Activated CD8-positive, alpha-beta T cell treated with anti-CD3 and anti-CD28 coated beads, Interleukin-2, amount 10 ng/mL, durations not matched to agents 7 days and 5 days (primary cell): Measurements from ENCODE around the gene ZNF302. TPM values are rescaled to one million over a fixed set of nuclear protein-coding genes. Genes with fewer than 3 reads are reported as not detected.

Experiments used
- ATAC-seq: fragments of 150-1000 bp; cut with Tn5 transposase; one replicate; pipeline ENCODE4 v1.10.0; 2021; ENCODE audit warnings: moderate library complexity
- CTCF ChIA-PET: fragments of 350-600 bp; sonication (Branson Sonifier 250); formaldehyde crosslinking; loops from one replicate; lab custom pipeline; 2021; ENCODE audit warnings: antibody characterized with exemption; lab: Charles Lee
- POLR2A ChIA-PET: fragments of 350-600 bp; sonication (Branson Sonifier 250); formaldehyde crosslinking; loops from one replicate; lab custom pipeline; 2021; ENCODE audit warnings: antibody characterized with exemption; lab: Charles Lee
- DNase-seq: peaks from one replicate; pipeline ENCODE4 v3.0.0-alpha.2; 2020
- H3K27ac Mint-ChIP-seq: one replicate; pipeline ENCODE4 v1.8.0; 2021; ENCODE audit warnings: mild to moderate bottlenecking, mixed read lengths
- H3K27me3 Mint-ChIP-seq: one replicate; pipeline ENCODE4 v1.8.0; 2021; ENCODE audit warnings: low read depth, mixed read lengths
- H3K36me3 Mint-ChIP-seq: one replicate; pipeline ENCODE4 v1.8.0; 2021; ENCODE audit warnings: low read depth, mixed read lengths
- H3K4me1 Mint-ChIP-seq: one replicate; pipeline ENCODE4 v1.8.0; 2021; ENCODE audit warnings: low read depth, mixed read lengths
- H3K4me3 Mint-ChIP-seq: one replicate; pipeline ENCODE4 v1.8.0; 2021; ENCODE audit warnings: mild to moderate bottlenecking, mixed read lengths
- H3K9me3 Mint-ChIP-seq: one replicate; pipeline ENCODE4 v1.8.0; 2022; ENCODE audit warnings: mixed read lengths; ENCODE audit not compliant: insufficient read depth
- total RNA-seq, 2 experiments: library from RNA; stranded (reverse); gene quantifications; one replicate each; pipeline ENCODE4 v1.2.3, GENCODE V29; 2021

ZNF302 gene
- total RNA-seq, 2 experiments from 2014 or later: 18.3 to 19.1 TPM

DNA sequence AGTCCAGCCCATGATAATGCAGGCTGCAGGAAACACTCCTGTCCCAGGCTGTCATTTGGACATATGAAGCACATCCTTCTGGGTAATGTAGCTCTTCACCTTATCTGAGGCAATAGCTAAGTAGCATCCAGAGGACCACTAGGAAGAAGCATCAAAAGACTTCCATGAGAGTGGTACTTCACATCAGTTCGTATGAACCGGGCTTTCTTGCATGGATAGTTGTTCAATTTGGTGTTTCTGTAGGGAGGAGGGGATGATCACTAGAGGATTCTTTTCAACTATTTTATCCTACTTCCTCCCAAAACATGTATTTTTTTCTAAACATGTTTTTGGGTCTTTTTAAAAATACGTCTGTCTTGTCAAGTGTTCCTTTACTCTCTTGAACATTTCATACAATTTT is 12.9 kb downstream of the ZNF302 start:
- Mint-ChIP-seq H3K4me1 (no peaks in the 10 kb centered on the region), H3K36me3 (peaks cover 6% of the 10 kb centered on the region), H3K27ac (no peak overlapping the region), H3K9me3 (peaks cover 29% of the 10 kb centered on the region), H3K27me3 (peaks cover 4% of the 10 kb centered on the region), H3K4me3 (no peak overlapping the region)
- no peak for ATAC-seq
- POLR2A ChIA-PET: no interaction called here
- DNase-seq: no peak
- CTCF ChIA-PET: interaction anchor here (1.4 kb wide), 1 partner anchor 13 kb away, joined by 3 read pairs; the partner anchor contains the start of gene ZNF302

DNA sequence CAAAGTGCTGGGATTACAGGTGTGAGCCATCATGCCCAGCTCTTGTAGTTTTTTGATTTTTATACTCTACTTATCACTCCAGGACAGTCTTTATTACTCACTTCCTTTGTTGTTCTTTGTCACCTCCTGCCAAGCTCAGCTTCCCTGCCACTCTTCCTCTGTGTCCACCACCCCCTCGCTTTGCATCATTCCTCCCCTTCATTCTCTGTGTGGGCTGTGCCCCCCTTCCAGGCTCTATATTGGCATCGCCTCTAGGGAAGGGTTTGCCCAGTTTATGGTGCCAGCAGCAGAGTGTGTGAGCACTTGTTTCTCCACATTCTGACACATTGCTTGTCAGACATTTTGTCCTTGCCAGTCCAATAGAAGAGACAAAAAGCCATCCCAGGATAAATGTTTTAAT is 15.1 kb downstream of the ZNF302 start:
- DNase-seq (no peak), ATAC-seq (no peak)
- Mint-ChIP-seq H3K27me3 (peaks cover 4% of the 10 kb centered on the region), H3K27ac (no peak overlapping the region), H3K4me3 (no peak overlapping the region), H3K36me3 (no peaks in the 10 kb centered on the region), H3K9me3 (peaks cover 7% of the 10 kb centered on the region), H3K4me1 (no peaks in the 10 kb centered on the region)
- ChIA-PET POLR2A (no interaction called here), CTCF (interaction anchor here (1.7 kb wide), 1 partner anchor 52 kb away, joined by 4 read pairs; no protein-coding TSS in a partner anchor)

DNA sequence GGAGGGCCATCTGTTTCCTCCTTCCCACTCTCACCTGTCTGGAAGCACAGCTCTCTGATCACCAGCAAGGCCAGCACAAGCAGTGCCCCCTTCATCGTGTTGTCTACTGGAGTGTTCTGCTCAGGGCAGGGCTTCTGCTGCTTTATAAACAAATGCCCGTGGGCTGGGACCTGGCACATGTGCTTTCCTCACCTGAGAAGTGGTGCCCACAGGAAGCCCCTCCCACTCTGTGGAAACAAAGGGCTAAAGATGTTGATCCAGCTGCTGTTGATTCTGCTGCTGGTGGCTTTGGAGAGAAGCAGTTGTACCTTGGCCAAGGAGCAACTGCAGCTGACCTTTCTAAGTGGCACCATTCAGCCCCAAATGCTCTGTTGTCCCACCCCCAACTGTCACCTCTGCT is 30.2 kb downstream of the ZNF302 start:
- no peaks in the 10 kb centered on the region for H3K9me3 Mint-ChIP-seq
- H3K27ac Mint-ChIP-seq: no peak overlapping the region
- CTCF ChIA-PET: interaction anchor here (0.6 to 6.8 kb wide), 2 partner anchors 67 to 568 kb away, joined by 3 to 60 read pairs; no protein-coding TSS in a partner anchor

DNA sequence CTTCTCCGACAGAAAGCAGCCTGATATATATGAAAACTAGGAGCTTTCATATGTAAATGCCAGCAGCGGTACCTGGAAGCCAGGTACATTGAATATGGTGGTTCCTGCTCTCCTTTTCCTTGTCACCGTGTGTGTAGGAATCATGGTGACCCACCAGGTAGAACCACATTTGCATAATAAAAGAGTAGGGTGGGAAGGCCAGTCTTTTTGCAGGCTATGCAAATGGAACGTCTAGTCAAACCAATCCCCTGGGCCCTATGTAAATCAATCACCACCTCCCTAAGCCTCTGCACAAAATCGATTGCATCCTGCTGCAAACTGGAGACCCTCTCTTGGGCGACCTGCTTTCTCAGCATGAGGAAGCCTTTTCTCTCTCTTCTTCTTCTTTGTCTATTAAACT is 34.4 kb downstream of the ZNF302 start:
- H3K27ac Mint-ChIP-seq: no peak overlapping the region
- no peak overlapping the region for H3K4me3 Mint-ChIP-seq
- POLR2A ChIA-PET: no interaction called here
- H3K4me1 Mint-ChIP-seq: no peaks in the 10 kb centered on the region
- ATAC-seq (no peak), DNase-seq (no peak)
- H3K27me3 Mint-ChIP-seq: peaks cover 11% of the 10 kb centered on the region
- peaks cover 9% of the 10 kb centered on the region for H3K36me3 Mint-ChIP-seq
- CTCF ChIA-PET: interaction anchor here (1.0 to 6.8 kb wide), 2 partner anchors 71 to 211 kb away, joined by 3 to 60 read pairs; no protein-coding TSS in a partner anchor
- H3K9me3 Mint-ChIP-seq: peaks cover 26% of the 10 kb centered on the region

More for the DNA sequence above, 30.2 kb downstream of the ZNF302 start:
- no peak for DNase-seq
- H3K4me3 Mint-ChIP-seq: no peak overlapping the region
- H3K4me1 Mint-ChIP-seq: no peaks in the 10 kb centered on the region
- POLR2A ChIA-PET: no interaction called here
- H3K36me3 Mint-ChIP-seq: peaks cover 5% of the 10 kb centered on the region
- peaks cover 10% of the 10 kb centered on the region for H3K27me3 Mint-ChIP-seq
- ATAC-seq: no peak

DNA sequence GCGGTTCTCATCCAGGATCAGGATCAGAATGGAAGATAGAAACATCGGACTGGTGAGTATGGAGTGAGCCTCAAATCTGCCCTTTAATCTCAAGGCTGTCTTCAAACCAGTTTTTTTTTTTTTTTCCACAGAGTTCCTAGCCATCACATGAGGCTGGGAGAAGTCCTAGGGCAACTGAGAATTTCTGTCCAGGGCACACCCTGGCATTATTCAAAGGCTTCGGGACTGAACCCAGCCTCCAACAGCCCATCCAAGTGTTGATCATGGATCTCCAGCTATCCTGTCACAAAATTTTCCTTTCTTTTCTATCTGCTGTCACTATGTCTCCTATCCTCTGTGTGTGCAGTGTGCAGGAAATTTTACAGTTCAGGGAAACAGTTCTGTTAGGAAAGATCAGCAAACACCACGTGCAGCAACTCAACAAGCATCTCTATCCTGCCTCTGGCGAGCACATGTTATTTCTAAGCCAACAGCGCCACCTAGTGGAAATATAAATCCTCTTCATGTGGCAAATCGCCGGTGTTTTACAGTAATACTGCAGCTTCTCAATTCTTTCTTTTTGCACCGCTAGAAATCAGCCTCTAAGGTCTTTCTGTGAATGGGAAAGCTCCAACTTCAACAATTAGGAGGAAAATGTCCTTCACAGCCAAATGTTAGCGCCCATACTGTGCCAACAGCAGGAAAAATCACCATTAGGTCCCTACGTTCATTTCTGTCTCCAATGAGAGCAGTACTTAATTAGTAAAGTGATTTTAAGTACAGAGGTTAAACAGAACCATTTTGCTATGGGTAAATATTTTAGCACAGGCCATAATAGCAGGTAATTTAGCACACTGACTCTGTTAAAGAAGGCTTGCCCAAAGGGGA is 35.1 kb downstream of the ZNF302 start:
- peaks cover 11% of the 10 kb centered on the region for H3K27me3 Mint-ChIP-seq
- no peak overlapping the region for H3K27ac Mint-ChIP-seq
- H3K4me1 Mint-ChIP-seq: no peaks in the 10 kb centered on the region
- ChIA-PET CTCF (interaction anchor here (1.0 to 6.8 kb wide), 3 partner anchors 18 to 72 kb away, joined by 3 to 60 read pairs (median 4); no protein-coding TSS in a partner anchor), POLR2A (no interaction called here)
- DNase-seq: peak; percentile 74
- no peak overlapping the region for H3K4me3 Mint-ChIP-seq
- H3K9me3 Mint-ChIP-seq: peaks cover 26% of the 10 kb centered on the region
- peaks cover 9% of the 10 kb centered on the region for H3K36me3 Mint-ChIP-seq
- peak; percentile 63 for ATAC-seq

DNA sequence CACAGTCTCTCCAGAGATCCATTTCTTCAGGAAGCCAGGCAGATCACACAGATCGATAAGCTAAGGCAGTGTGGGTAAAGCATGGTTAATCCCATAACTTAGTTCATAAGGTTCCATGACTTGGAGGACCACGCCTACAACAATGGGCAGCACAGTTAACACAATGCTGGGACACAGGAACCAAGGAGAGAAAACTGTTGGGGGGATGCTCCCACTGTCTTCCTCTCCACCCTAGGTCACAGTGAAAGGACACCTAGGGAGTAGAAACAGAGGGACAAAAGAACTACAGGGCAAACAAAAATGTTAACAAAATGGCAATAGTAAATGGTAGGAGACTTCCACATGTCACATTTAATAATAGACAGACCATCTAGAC is 35.8 kb downstream of the ZNF302 start:
- H3K9me3 Mint-ChIP-seq: peaks cover 26% of the 10 kb centered on the region
- DNase-seq (no peak), ATAC-seq (no peak)
- no peaks in the 10 kb centered on the region for H3K4me1 Mint-ChIP-seq
- H3K27me3 Mint-ChIP-seq: peaks cover 11% of the 10 kb centered on the region
- no peak overlapping the region for H3K27ac Mint-ChIP-seq
- no peak overlapping the region for H3K4me3 Mint-ChIP-seq
- CTCF ChIA-PET: interaction anchor here (1.0 to 6.8 kb wide), 3 partner anchors 17 to 73 kb away, joined by 3 to 60 read pairs (median 4); no protein-coding TSS in a partner anchor
- H3K36me3 Mint-ChIP-seq: peaks cover 9% of the 10 kb centered on the region
- POLR2A ChIA-PET: no interaction called here

DNA sequence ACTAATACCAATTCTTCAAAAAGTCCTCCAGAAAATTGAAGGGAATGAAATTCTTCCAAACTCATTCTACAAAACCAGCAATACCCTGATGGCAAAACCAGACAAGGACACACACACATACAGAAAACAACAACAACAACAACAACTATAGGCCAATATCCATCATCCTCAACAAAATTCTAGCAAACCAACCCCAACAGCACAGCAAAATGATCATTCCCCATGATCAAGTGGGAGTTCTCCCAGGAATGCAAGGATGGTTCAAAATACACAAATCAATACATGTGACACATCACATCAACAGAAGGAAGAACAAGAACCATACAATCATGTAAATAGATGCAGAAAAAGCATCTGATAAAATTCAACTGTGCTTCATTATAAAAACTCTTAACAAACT is 37.9 kb downstream of the ZNF302 start:
- H3K4me3 Mint-ChIP-seq: no peak overlapping the region
- no peaks in the 10 kb centered on the region for H3K4me1 Mint-ChIP-seq
- DNase-seq: no peak
- peaks cover 26% of the 10 kb centered on the region for H3K9me3 Mint-ChIP-seq
- no peak overlapping the region for H3K27ac Mint-ChIP-seq
- POLR2A ChIA-PET: no interaction called here
- H3K36me3 Mint-ChIP-seq: peaks cover 9% of the 10 kb centered on the region
- CTCF ChIA-PET: interaction anchor here (1.0 to 1.4 kb wide), 2 partner anchors 24 to 76 kb away, joined by 3 read pairs; no protein-coding TSS in a partner anchor
- ATAC-seq: no peak
- peaks cover 11% of the 10 kb centered on the region for H3K27me3 Mint-ChIP-seq

DNA sequence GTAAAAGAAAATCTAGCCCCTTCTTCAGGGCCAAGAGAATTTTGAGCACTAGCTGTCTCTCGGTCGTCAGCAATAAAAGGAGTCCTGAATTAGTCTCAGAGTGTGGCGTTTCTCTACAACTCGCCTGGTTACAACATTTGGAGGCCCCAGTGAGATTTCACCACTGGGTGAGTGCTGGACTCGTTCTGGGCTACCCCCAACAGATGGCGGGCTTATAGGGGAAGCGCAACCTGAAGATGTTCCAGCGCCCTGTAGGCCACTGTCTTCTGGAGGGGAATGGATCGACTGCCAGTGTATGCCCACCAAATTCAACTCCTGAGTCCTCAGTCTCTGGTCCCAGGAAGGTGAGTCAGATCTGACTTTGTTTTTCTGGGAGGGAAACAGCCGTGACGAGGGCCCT is 44.9 kb downstream of the ZNF302 start:
- H3K36me3 Mint-ChIP-seq: no peaks in the 10 kb centered on the region
- no peak for DNase-seq
- H3K27me3 Mint-ChIP-seq: peaks cover 14% of the 10 kb centered on the region
- no peaks in the 10 kb centered on the region for H3K4me1 Mint-ChIP-seq
- ATAC-seq: no peak
- no peak overlapping the region for H3K27ac Mint-ChIP-seq
- no peaks in the 10 kb centered on the region for H3K9me3 Mint-ChIP-seq
- ChIA-PET POLR2A (no interaction called here), CTCF (no interaction called here)
- H3K4me3 Mint-ChIP-seq: no peak overlapping the region

DNA sequence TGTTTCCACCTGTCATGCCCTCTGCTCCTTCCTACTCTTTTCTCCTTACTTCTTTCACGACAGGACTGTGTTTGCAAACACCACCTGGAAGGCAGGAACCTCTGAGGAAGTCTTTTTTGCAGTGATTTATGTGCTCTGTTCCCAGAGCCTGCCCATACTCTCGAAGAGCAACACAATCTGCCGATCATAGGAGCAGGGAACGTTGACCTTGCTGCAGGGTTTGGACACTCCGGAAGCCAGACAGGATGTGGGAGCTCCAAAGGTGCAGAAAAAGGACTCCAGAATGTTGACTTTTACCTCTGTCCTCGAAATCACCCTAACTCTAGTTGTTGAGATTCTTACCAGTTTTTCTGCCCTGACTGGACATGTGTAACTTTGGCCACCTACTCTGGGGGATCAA is 47.9 kb downstream of the ZNF302 start:
- no peak for ATAC-seq
- Mint-ChIP-seq H3K4me1 (no peaks in the 10 kb centered on the region), H3K27ac (no peak overlapping the region), H3K27me3 (peaks cover 10% of the 10 kb centered on the region), H3K4me3 (no peak overlapping the region), H3K36me3 (no peaks in the 10 kb centered on the region), H3K9me3 (no peaks in the 10 kb centered on the region)
- DNase-seq: no peak
- ChIA-PET CTCF (no interaction called here), POLR2A (no interaction called here)

DNA sequence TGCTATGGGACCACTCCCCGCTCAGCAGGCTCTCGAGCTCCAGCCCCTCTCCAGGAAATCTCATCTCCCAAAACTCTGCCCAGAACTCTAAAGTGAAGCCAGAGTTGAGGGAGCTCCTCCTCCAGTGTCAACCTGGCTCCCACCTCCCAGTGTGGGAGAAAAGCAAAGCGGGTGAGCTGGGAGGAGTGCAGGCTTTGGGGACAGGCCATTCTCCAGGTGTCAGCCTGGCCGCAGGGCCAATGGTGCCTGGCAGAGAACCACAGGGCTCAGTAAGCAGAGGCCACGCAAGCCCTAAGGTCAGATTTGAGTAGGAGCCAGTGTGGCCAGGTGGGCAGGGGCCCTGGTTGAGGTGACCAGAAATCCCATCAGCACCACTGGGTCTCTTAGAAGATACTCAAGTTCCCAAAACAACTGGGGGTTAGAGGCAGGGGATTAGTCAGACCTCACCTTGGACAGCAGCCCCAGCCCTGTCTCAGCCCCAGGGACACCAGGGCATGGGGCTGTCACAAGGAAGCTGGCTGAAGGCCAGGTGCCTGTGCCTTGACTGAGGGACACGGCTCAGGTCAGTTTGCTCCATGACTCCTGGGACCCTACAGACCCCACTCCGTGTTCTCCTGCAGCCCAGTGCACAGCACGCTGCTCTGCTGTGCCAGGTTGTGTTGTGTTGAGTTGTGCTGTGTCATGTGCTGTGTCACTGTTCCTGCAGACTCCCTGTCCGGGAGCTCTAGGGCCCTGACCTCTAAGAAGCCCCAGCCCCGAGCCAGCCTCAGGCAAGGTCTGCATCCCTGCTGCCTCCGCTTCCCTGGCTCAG is 53.7 kb downstream of the ZNF302 start:
- CTCF ChIA-PET: interaction anchor here (1.5 kb wide), 1 partner anchor 18 kb away, joined by 4 read pairs; no protein-coding TSS in a partner anchor
- H3K27ac Mint-ChIP-seq: no peak overlapping the region
- ATAC-seq: no peak
- no peak overlapping the region for H3K4me3 Mint-ChIP-seq
- POLR2A ChIA-PET: no interaction called here
- peaks cover 9% of the 10 kb centered on the region for H3K36me3 Mint-ChIP-seq
- no peak for DNase-seq
- peaks cover 22% of the 10 kb centered on the region for H3K4me1 Mint-ChIP-seq
- no peaks in the 10 kb centered on the region for H3K9me3 Mint-ChIP-seq
- H3K27me3 Mint-ChIP-seq: no peaks in the 10 kb centered on the region

DNA sequence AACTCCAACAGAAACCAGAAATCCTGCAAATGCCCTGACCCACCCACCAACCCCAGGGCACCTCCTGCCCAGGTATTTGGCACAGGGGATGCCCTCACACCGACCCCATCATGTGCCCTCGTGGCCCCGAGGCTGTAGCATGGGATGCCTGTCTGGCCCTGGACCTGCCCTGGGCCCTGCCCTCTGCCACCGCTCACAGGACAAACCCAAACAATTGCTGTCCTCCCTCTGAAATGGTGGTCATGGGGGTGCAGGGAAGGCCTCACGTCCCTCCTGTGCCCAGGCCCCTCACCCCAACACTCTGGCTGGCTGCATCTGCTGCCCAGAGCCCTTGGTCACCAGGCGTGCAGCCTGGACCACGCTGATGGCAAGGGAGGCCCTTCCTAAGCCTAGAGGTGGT is 54.5 kb downstream of the ZNF302 start:
- ATAC-seq: no peak
- Mint-ChIP-seq H3K27ac (no peak overlapping the region), H3K4me1 (peaks cover 22% of the 10 kb centered on the region), H3K27me3 (no peaks in the 10 kb centered on the region), H3K4me3 (no peak overlapping the region), H3K36me3 (peaks cover 14% of the 10 kb centered on the region), H3K9me3 (no peaks in the 10 kb centered on the region)
- no peak for DNase-seq
- ChIA-PET CTCF (no interaction called here), POLR2A (no interaction called here)
